Mucosa of gallbladder (tissue), 1 donor: ENCODE measurements around the gene PPP1R16B. TPM values are rescaled to one million over a fixed set of nuclear protein-coding genes. Genes with fewer than 3 reads are reported as not detected.

Source experiments
- DNase-seq: peaks from one replicate; pipeline ENCODE4 v3.0.0-alpha.2; 2020; ENCODE audit warnings: low spot score
- total RNA-seq: library from RNA; stranded (reverse); gene quantifications from one replicate; pipeline ENCODE4 v1.2.1, GENCODE V29; 2021
- donor health status: DM: no; HTN: no; CAD: no.

Gene PPP1R16B
- total RNA-seq, 1 donor from 2014 or later = 4.1 TPM

- DNase-seq = peak; percentile 99
Observed at GRCh38 chr20:38962044-38962927, 156.8 kb downstream of the PPP1R16B start, which contains the start of gene DHX35. TSS of gene DHX35 (plus strand) at chr20:38962344. CDS start at chr20:38962368, 24 bp downstream.

- DNase-seq = no peak
Observed at GRCh38 chr20:38962928-38963401, 157.5 kb downstream of the PPP1R16B start.

- no peak for DNase-seq
Observed at GRCh38 chr20:38963745-38964144, 158.2 kb downstream of the PPP1R16B start.

- no peak for DNase-seq
Observed at GRCh38 chr20:38965264-38965663, 159.8 kb downstream of the PPP1R16B start.

- DNase-seq = no peak
Observed at GRCh38 chr20:38968090-38968489, 162.6 kb downstream of the PPP1R16B start.

- no peak for DNase-seq
Observed at GRCh38 chr20:38969708-38970107, 164.2 kb downstream of the PPP1R16B start.

GRCh38 chr20:38970302-38970701, 164.8 kb downstream of the PPP1R16B start:
- no peak for DNase-seq

Other genes with a start within 250 kb of the PPP1R16B start
- gene ADIG, start 224.5 kb upstream of the PPP1R16B start, total RNA-seq = not detected
- gene ARHGAP40, start 203.9 kb upstream of the PPP1R16B start, total RNA-seq = not detected
- not detected for gene SLC32A1, start 81.2 kb upstream of the PPP1R16B start, total RNA-seq
- 6.7 TPM for gene ACTR5, start 57.2 kb upstream of the PPP1R16B start, total RNA-seq
- 48.3 TPM for gene FAM83D, start 120.7 kb downstream of the PPP1R16B start, total RNA-seq
- 10.3 TPM for gene DHX35, start 156.6 kb downstream of the PPP1R16B start, total RNA-seq